IMR-90 (cell line): ENCODE data around the gene NCOA3. TPM values are rescaled to one million over a fixed set of nuclear protein-coding genes. Genes with fewer than 3 reads are reported as not detected.

Source experiments
- ATAC-seq: fragments of 200-7000 bp; cut with Tn5 transposase; 2 replicates; pipeline ENCODE4 v1.9.1; 2020; ENCODE audit warnings: low read depth, mild to moderate bottlenecking, moderate library complexity
- BruUV-seq: library from RNA; stranded (reverse); fragments of 400-500 nt; replicated peaks from 2 replicates; lab custom pipeline; 2021; lab: Mats Ljungman, UMichigan
- CTCF ChIA-PET: fragments of 300-600 bp; formaldehyde crosslinking; extraction: SDS; loops from one replicate; lab custom pipeline; 2021; ENCODE audit warnings: antibody characterized with exemption; lab: Yijun Ruan, JAX
- POLR2A ChIA-PET: fragments of 300-600 bp; sonication (Branson Sonifier 250); formaldehyde crosslinking; loops from one replicate; lab custom pipeline; 2022; ENCODE audit warnings: antibody characterized with exemption; ENCODE audit not compliant: unreplicated experiment; lab: Charles Lee
- DNase-seq: peaks from one replicate; pipeline ENCODE4 v3.0.0; 2013
- H2AFZ ChIP-seq: replicated peaks from 2 replicates; pipeline ENCODE3; 2013; ENCODE audit warnings: low read length, mild to moderate bottlenecking; ENCODE audit not compliant: poor library complexity
- H2AK5ac ChIP-seq: 2 replicates; pipeline ENCODE4 v1.6.1; 2013; ENCODE audit warnings: low read depth, low read length, inconsistent platforms
- H2AK9ac ChIP-seq: replicated peaks from 2 replicates; pipeline ENCODE3; 2013; ENCODE audit warnings: mild to moderate bottlenecking, low read depth, low read length, moderate library complexity; ENCODE audit not compliant: poor library complexity
- H2BK120ac ChIP-seq: 2 replicates; pipeline ENCODE4 v1.6.1; 2013; ENCODE audit warnings: low read depth, low read length, inconsistent platforms
- H2BK15ac ChIP-seq: 3 replicates; pipeline ENCODE4 v1.6.1; 2013; ENCODE audit warnings: low read depth, low read length, inconsistent platforms
- H2BK20ac ChIP-seq: 2 replicates; pipeline ENCODE4 v1.6.1; 2013; ENCODE audit warnings: low read depth, mild to moderate bottlenecking, inconsistent platforms, low read length, moderate library complexity
- H2BK5ac ChIP-seq: 2 replicates; pipeline ENCODE4 v1.6.1; 2013; ENCODE audit warnings: mild to moderate bottlenecking, low read depth, low read length, inconsistent platforms; ENCODE audit not compliant: poor library complexity, severe bottlenecking
- H3K14ac ChIP-seq: replicated peaks from 2 replicates; pipeline ENCODE4 v1.6.1; 2013; ENCODE audit warnings: low read depth, low read length, inconsistent platforms
- H3K18ac ChIP-seq: 2 replicates; pipeline ENCODE4 v1.6.1; 2013; ENCODE audit warnings: low read depth, low read length, control low read depth
- H3K23ac ChIP-seq: 2 replicates; pipeline ENCODE4 v1.6.1; 2013; ENCODE audit warnings: low read depth, low read length, inconsistent platforms
- H3K27ac ChIP-seq: 2 replicates; pipeline ENCODE4 v1.5.1; 2013; ENCODE audit warnings: mild to moderate bottlenecking, control low read depth, low read length; ENCODE audit not compliant: insufficient read depth
- H3K27me3 ChIP-seq: 2 replicates; pipeline ENCODE4 v1.6.1; 2013; ENCODE audit warnings: low read length; ENCODE audit not compliant: control insufficient read depth, insufficient read depth
- H3K36me3 ChIP-seq: 2 replicates; pipeline ENCODE4 v1.6.1; 2013; ENCODE audit warnings: low read length, mixed read lengths; ENCODE audit not compliant: control insufficient read depth, insufficient read depth
- H3K4ac ChIP-seq: 2 replicates; pipeline ENCODE4 v1.6.1; 2013; ENCODE audit warnings: low read depth, low read length, inconsistent platforms
- H3K4me1 ChIP-seq: 2 replicates; pipeline ENCODE4 v1.6.1; 2013; ENCODE audit warnings: low read length, mixed read lengths; ENCODE audit not compliant: control insufficient read depth, insufficient read depth
- H3K4me2 ChIP-seq: 2 replicates; pipeline ENCODE4 v1.6.1; 2013; ENCODE audit warnings: low read depth, mild to moderate bottlenecking, control low read depth, low read length, moderate library complexity
- H3K4me3 ChIP-seq: 2 replicates; pipeline ENCODE4 v1.5.1; 2013; ENCODE audit warnings: low read depth, mild to moderate bottlenecking, control low read depth, low read length, moderate library complexity; ENCODE audit not compliant: insufficient read depth
- H3K56ac ChIP-seq: 2 replicates; pipeline ENCODE4 v1.6.1; 2013; ENCODE audit warnings: low read length, inconsistent platforms; ENCODE audit not compliant: insufficient read depth; ENCODE audit errors: extremely low read depth
- H3K79me1 ChIP-seq, 2 experiments: 2 replicates each; pipeline ENCODE4 v1.6.1; 2013; ENCODE audit warnings: low read length in 2 of 2, inconsistent platforms in 1 of 2, low read depth in 1 of 2
- H3K9ac ChIP-seq: 2 replicates; pipeline ENCODE4 v1.6.1; 2013; ENCODE audit warnings: low read depth, low read length, control low read depth
- H3K9me1 ChIP-seq: 2 replicates; pipeline ENCODE4 v1.6.1; 2013; ENCODE audit warnings: low read length, inconsistent platforms; ENCODE audit not compliant: insufficient read depth
- H3K9me3 ChIP-seq: 2 replicates; pipeline ENCODE4 v1.6.1; 2013; ENCODE audit warnings: low read length; ENCODE audit not compliant: control insufficient read depth, insufficient read depth
- H4K20me1 ChIP-seq: 2 replicates; pipeline ENCODE4 v1.6.1; 2013; ENCODE audit warnings: low read length, inconsistent platforms; ENCODE audit not compliant: insufficient read depth
- H4K5ac ChIP-seq: 2 replicates; pipeline ENCODE4 v1.6.1; 2013; ENCODE audit warnings: mild to moderate bottlenecking, low read depth, low read length, control low read depth
- H4K8ac ChIP-seq, 2 experiments: 2 replicates each; pipeline ENCODE4 v1.6.1; 2013; ENCODE audit warnings: low read depth in 2 of 2, low read length in 2 of 2, control low read depth in 1 of 2, inconsistent platforms in 1 of 2
- H4K91ac ChIP-seq: 2 replicates; pipeline ENCODE4 v1.6.1; 2013; ENCODE audit warnings: low read depth, low read length, inconsistent platforms; ENCODE audit not compliant: insufficient read depth
- BHLHE40 ChIP-seq: fragments of 150-350 bp; IDR thresholded peaks from 2 replicates; pipeline ENCODE4 v1.6.1; 2016; ENCODE audit warnings: mild to moderate bottlenecking, low read depth, low read length
- CEBPB ChIP-seq: IDR thresholded peaks from 2 replicates; pipeline ENCODE4 v1.6.1; 2012; ENCODE audit warnings: low read depth, low read length, improper control_type of control experiment
- CHD1 ChIP-seq: IDR thresholded peaks from 2 replicates; pipeline ENCODE4 v1.6.1; 2012; ENCODE audit warnings: low read depth, low read length, improper control_type of control experiment
- ELK1 ChIP-seq: fragments of 150-350 bp; IDR thresholded peaks from 2 replicates; pipeline ENCODE4 v1.6.1; 2016; ENCODE audit warnings: low read depth, mild to moderate bottlenecking, low read length, moderate library complexity, borderline replicate concordance
- FOS ChIP-seq: fragments of 150-350 bp; IDR thresholded peaks from 2 replicates; pipeline ENCODE4 v1.6.1; 2016; ENCODE audit warnings: low read depth, low read length
- MAFK ChIP-seq: IDR thresholded peaks from 2 replicates; pipeline ENCODE4 v1.6.1; 2012; ENCODE audit warnings: low read depth, low read length, improper control_type of control experiment
- MAZ ChIP-seq: IDR thresholded peaks from 2 replicates; pipeline ENCODE4 v1.6.1; 2012; ENCODE audit warnings: low read depth, mild to moderate bottlenecking, low read length, improper control_type of control experiment, moderate library complexity, borderline replicate concordance
- MXI1 ChIP-seq: IDR thresholded peaks from 2 replicates; pipeline ENCODE4 v1.6.1; 2012; ENCODE audit warnings: low read depth, mild to moderate bottlenecking, low read length, moderate library complexity, borderline replicate concordance
- NFE2L2 ChIP-seq: fragments of 150-350 bp; IDR thresholded peaks from 2 replicates; pipeline ENCODE4 v1.6.1; 2016; ENCODE audit warnings: low read depth, mild to moderate bottlenecking, low read length
- POLR2A ChIP-seq: IDR thresholded peaks from 2 replicates; pipeline ENCODE4 v1.6.1; 2012; ENCODE audit warnings: mild to moderate bottlenecking, low read depth, low read length
- RAD21 ChIP-seq: IDR thresholded peaks from 2 replicates; pipeline ENCODE4 v1.6.1; 2012; ENCODE audit warnings: low read length, improper control_type of control experiment
- RCOR1 ChIP-seq: IDR thresholded peaks from 2 replicates; pipeline ENCODE4 v1.6.1; 2012; ENCODE audit warnings: mild to moderate bottlenecking, low read length, improper control_type of control experiment; ENCODE audit not compliant: insufficient replicate concordance
- RFX5 ChIP-seq: IDR thresholded peaks from 2 replicates; pipeline ENCODE4 v1.8.0; 2012; ENCODE audit warnings: low read depth, mild to moderate bottlenecking, low read length, moderate library complexity
- SMC3 ChIP-seq: fragments of 150-350 bp; IDR thresholded peaks from 2 replicates; pipeline ENCODE4 v1.6.1; 2016; ENCODE audit warnings: low read depth, mild to moderate bottlenecking, antibody characterized with exemption, low read length, moderate library complexity
- USF2 ChIP-seq: fragments of 150-350 bp; IDR thresholded peaks from 2 replicates; pipeline ENCODE4 v1.6.1; 2017; ENCODE audit warnings: mild to moderate bottlenecking, antibody characterized with exemption, low read length, low read depth
- WGBS, 2 experiments: methylation state at CpG; one replicate each; pipeline versions ENCODE4 v1.1.5 to v1.1.7; 2013; ENCODE audit warnings: missing lambda C conversion rate in 2 of 2; ENCODE audit not compliant: insufficient read length in 1 of 2; ENCODE audit errors: extremely low coverage in 2 of 2; 5-methylcytosine and 5-hydroxymethylcytosine counted together
- dilution Hi-C: fragments of 300-500 bp; cut with HindIII; formaldehyde crosslinking; loops from one replicate; pipeline ENCODE4 v1.14.3; 2018; ENCODE audit warnings: low sequenced_read_pairs; ENCODE audit not compliant: unreplicated experiment
- in situ Hi-C: fragments of 300-500 bp; cut with MboI; formaldehyde crosslinking; loops from 3 replicates; pipeline ENCODE4 v1.14.3; 2019; ENCODE audit warnings: low sequenced_read_pairs, inconsistent platforms, mixed read lengths
- intact Hi-C: fragments of 100-400 bp; cut with micrococcal nuclease; formaldehyde crosslinking; loops from 2 replicates; pipeline ENCODE4 v1.10.0; 2022
- polyA plus RNA-seq, 3 experiments: library from polyadenylated mRNA; depleted of rRNA; stranded (reverse); fragments of >200 nt; gene quantifications; 2 replicates each; pipeline ENCODE4 v1.2.3, GENCODE V29; 2012; ENCODE audit warnings: low replicate concordance in 1 of 3
- total RNA-seq: library from RNA; depleted of rRNA; stranded (reverse); fragments of >200 nt; gene quantifications from 2 replicates; pipeline ENCODE4 v1.2.3, GENCODE V29; 2012
- TF ChIP-seq, protein P1 (sequence below): conservative IDR thresholded peaks from 2 replicates; pipeline ENCODE4 v1.5.1; 2012; ENCODE audit warnings: mild to moderate bottlenecking, low read depth, low read length, improper control_type of control experiment

NCOA3 gene
- total and polyA plus RNA-seq, 2 of the 4 experiments (the other 2 are of a cell fraction), result 8.8 to 29.0 TPM

- H3K4me2 ChIP-seq, result no peak overlapping the region
- H2BK20ac ChIP-seq, result no peak overlapping the region
- H4K5ac ChIP-seq, result no peak overlapping the region
- H3K4me1 ChIP-seq, result peaks cover 9% of the 10 kb centered on the region
- peaks cover 28 to 57% of the 10 kb centered on the region in 2 experiments for H3K79me1 ChIP-seq
- H2BK120ac ChIP-seq, result no peak overlapping the region
- TF ChIP-seq POLR2A, result no peak
- no peak for TF ChIP-seq RAD21
- no peak for TF ChIP-seq MAZ
- TF ChIP-seq ELK1, result no peak
- no peak for TF ChIP-seq SMC3
- no peak for TF ChIP-seq NFE2L2
- no peak for TF ChIP-seq MAFK
- TF ChIP-seq, protein P1, sequence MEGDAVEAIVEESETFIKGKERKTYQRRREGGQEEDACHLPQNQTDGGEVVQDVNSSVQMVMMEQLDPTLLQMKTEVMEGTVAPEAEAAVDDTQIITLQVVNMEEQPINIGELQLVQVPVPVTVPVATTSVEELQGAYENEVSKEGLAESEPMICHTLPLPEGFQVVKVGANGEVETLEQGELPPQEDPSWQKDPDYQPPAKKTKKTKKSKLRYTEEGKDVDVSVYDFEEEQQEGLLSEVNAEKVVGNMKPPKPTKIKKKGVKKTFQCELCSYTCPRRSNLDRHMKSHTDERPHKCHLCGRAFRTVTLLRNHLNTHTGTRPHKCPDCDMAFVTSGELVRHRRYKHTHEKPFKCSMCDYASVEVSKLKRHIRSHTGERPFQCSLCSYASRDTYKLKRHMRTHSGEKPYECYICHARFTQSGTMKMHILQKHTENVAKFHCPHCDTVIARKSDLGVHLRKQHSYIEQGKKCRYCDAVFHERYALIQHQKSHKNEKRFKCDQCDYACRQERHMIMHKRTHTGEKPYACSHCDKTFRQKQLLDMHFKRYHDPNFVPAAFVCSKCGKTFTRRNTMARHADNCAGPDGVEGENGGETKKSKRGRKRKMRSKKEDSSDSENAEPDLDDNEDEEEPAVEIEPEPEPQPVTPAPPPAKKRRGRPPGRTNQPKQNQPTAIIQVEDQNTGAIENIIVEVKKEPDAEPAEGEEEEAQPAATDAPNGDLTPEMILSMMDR, result no peak
- TF ChIP-seq RFX5, result no peak
- no peak for TF ChIP-seq CHD1
- TF ChIP-seq USF2, result no peak
- no peak for TF ChIP-seq MXI1
- no peak for TF ChIP-seq BHLHE40
- no peak for TF ChIP-seq RCOR1
- no peak for TF ChIP-seq CEBPB
- TF ChIP-seq FOS, result no peak
- H2BK15ac ChIP-seq, result no peak overlapping the region
- in situ Hi-C loops (no loop called here), intact Hi-C loops (no loop called here), dilution Hi-C loops (no loop called here)
- no peak overlapping the region for H3K14ac ChIP-seq
- peak; percentile 48 for ATAC-seq
- no TSS peak for BruUV-seq
- no peak overlapping the region for H3K56ac ChIP-seq
- ChIA-PET POLR2A (no interaction called here), CTCF (no interaction called here)
- H4K8ac ChIP-seq, result no peak overlapping the region; a peak in 1 of 4 replicates
- peaks cover 3% of the 10 kb centered on the region; the same call in 1 of the 2 replicates for H3K9me1 ChIP-seq
- no peak overlapping the region; the same call in 1 of the 2 replicates for H3K23ac ChIP-seq
- no peaks in the 10 kb centered on the region for H3K36me3 ChIP-seq
- H3K4ac ChIP-seq, result peak overlapping the region; percentile 62
- H2AK9ac ChIP-seq, result no peak overlapping the region
- no peak overlapping the region for H3K18ac ChIP-seq
- no peaks in the 10 kb centered on the region for H3K27me3 ChIP-seq
- no peak overlapping the region for H4K91ac ChIP-seq
- DNase-seq, result peak; percentile 11
- WGBS, 2 experiments, result no CpG with 5 or more reads among the region's 7 CpGs
- H2AFZ ChIP-seq, result no peak overlapping the region
- peak overlapping the region; percentile 21; the same call in 1 of the 2 replicates for H2AK5ac ChIP-seq
- H2BK5ac ChIP-seq, result peak overlapping the region; percentile 24
- no peak overlapping the region for H3K9ac ChIP-seq
- H3K4me3 ChIP-seq, result no peak overlapping the region
- H3K9me3 ChIP-seq, result no peaks in the 10 kb centered on the region
- no peak overlapping the region for H3K27ac ChIP-seq
- peaks cover 19% of the 10 kb centered on the region; the same call in 1 of the 2 replicates for H4K20me1 ChIP-seq
These were observed 56.1 kb downstream of the NCOA3 start for GRCh38 chr20:47557791-47558190.
